Psoas muscle (tissue), 8 donors: ENCODE data around the gene APOC3. TPM values are rescaled to one million over a fixed set of nuclear protein-coding genes. Genes with fewer than 3 reads are reported as not detected.
"Not testable (repeated sequence)": the region's sequence is repeated elsewhere in the genome, so short reads cannot be mapped to it uniquely, and the experiment has no call there.

Source experiments
- ATAC-seq, 4 donors: fragments of 200-7000 bp; cut with Tn5 transposase; one replicate each; pipeline ENCODE4 v1.9.1; 2020; ENCODE audit warnings: moderate library complexity in 3 of 4, mild to moderate bottlenecking in 2 of 4
- DNase-seq, 2 donors: peaks; one replicate each; pipeline ENCODE4 v3.0.0-alpha.2; 2020
- H3K27ac ChIP-seq: fragments of 200-600 bp; one replicate; pipeline ENCODE4 v1.8.0; 2022
- H3K27me3 ChIP-seq, 3 donors: fragments of 200-600 bp in 1 of 3; one replicate each; pipeline versions ENCODE4 v1.6.1 to v1.8.0; 2013 to 2022; ENCODE audit warnings: low read length in 2 of 3, mild to moderate bottlenecking in 2 of 3, moderate library complexity in 1 of 3; ENCODE audit not compliant: insufficient read depth in 3 of 3
- H3K36me3 ChIP-seq, 2 donors: fragments of 200-600 bp in 1 of 2; one replicate each; pipeline versions ENCODE4 v1.6.1 to v1.8.0; 2013 to 2022; ENCODE audit warnings: low read depth in 1 of 2, mild to moderate bottlenecking in 1 of 2, moderate library complexity in 1 of 2; ENCODE audit not compliant: insufficient read depth in 1 of 2
- H3K4me1 ChIP-seq: fragments of 200-600 bp; one replicate; pipeline ENCODE4 v1.8.0; 2022
- H3K4me3 ChIP-seq: fragments of 200-600 bp; one replicate; pipeline ENCODE4 v1.8.0; 2022; ENCODE audit warnings: mild to moderate bottlenecking
- H3K9me3 ChIP-seq: fragments of 200-600 bp; one replicate; pipeline ENCODE4 v1.8.0; 2022
- WGBS, 3 donors: extraction: QIAGEN DNeasy Blood & Tissue Kit; methylation state at CpG; one replicate each; pipeline versions ENCODE4 v1.1.6 to v1.1.7; 2013; 5-methylcytosine and 5-hydroxymethylcytosine counted together
- intact Hi-C, 2 donors: fragments of 100-400 bp; cut with DNase I; formaldehyde crosslinking; loops; one replicate each; pipeline versions ENCODE4 v1.11.0 to v1.14.2; 2022
- polyA plus RNA-seq, 3 donors: library from polyadenylated mRNA; stranded (reverse); fragments of 200-250 nt; gene quantifications; one replicate each; pipeline ENCODE4 v1.2.3, GENCODE V29; 2013
- total RNA-seq, 4 donors: library from RNA; stranded (reverse); fragmentation: NEBNext Ultra II Directional in 2 of 4; extraction: Animal tissue kit (Norgen Biotek cat#: 25700) in 2 of 4; gene quantifications; one replicate each; pipeline versions ENCODE4 v1.2.1 to v1.2.4, GENCODE V29; 2021 to 2023
- TF ChIP-seq, protein P1 (sequence below): fragments of 200-600 bp; IDR thresholded peaks from one replicate; pipeline ENCODE4 v1.8.0; 2022; ENCODE audit warnings: antibody characterized with exemption
- donor health status: healthy with polysubstance abuse.
- donor health status: DM: no; HTN: no; CAD: no; lungs with moderate emphysema.
- donor health status: Bipolar disorder and iron deficiency.
- donor health status: healthy.
- donor health status: DM: yes; HTN: yes; CAD: no.
- donor health status: DM: no; HTN: no; CAD: no.
- donor health status: DM: no; HTN: no; CAD: no.
- donor health status: DM: yes; HTN: yes; CAD: no.

The APOC3 gene
- total and polyA plus RNA-seq, 7 donors = 0.26 to 2.2 (median 0.46) TPM; not detected in 4

GRCh38 chr11:116833816-116834534 is 4.3 kb downstream of the APOC3 start:
- 88 to 94% (median 93%) methylated on average over 14 of the region's 14 CpGs for WGBS, 3 donors
- intact Hi-C loops = no loop called here
- ATAC-seq (no peak), DNase-seq (no peak)
- H3K9me3 ChIP-seq = no peaks in the 10 kb centered on the region
- no peaks in the 10 kb centered on the region for H3K27me3 ChIP-seq
- peaks cover 9% of the 10 kb centered on the region for H3K4me1 ChIP-seq
- H3K27ac ChIP-seq = no peak overlapping the region
- H3K4me3 ChIP-seq = no peak overlapping the region
- no peaks in the 10 kb centered on the region for H3K36me3 ChIP-seq
- TF ChIP-seq, protein P1, sequence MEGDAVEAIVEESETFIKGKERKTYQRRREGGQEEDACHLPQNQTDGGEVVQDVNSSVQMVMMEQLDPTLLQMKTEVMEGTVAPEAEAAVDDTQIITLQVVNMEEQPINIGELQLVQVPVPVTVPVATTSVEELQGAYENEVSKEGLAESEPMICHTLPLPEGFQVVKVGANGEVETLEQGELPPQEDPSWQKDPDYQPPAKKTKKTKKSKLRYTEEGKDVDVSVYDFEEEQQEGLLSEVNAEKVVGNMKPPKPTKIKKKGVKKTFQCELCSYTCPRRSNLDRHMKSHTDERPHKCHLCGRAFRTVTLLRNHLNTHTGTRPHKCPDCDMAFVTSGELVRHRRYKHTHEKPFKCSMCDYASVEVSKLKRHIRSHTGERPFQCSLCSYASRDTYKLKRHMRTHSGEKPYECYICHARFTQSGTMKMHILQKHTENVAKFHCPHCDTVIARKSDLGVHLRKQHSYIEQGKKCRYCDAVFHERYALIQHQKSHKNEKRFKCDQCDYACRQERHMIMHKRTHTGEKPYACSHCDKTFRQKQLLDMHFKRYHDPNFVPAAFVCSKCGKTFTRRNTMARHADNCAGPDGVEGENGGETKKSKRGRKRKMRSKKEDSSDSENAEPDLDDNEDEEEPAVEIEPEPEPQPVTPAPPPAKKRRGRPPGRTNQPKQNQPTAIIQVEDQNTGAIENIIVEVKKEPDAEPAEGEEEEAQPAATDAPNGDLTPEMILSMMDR = no peak

DNA sequence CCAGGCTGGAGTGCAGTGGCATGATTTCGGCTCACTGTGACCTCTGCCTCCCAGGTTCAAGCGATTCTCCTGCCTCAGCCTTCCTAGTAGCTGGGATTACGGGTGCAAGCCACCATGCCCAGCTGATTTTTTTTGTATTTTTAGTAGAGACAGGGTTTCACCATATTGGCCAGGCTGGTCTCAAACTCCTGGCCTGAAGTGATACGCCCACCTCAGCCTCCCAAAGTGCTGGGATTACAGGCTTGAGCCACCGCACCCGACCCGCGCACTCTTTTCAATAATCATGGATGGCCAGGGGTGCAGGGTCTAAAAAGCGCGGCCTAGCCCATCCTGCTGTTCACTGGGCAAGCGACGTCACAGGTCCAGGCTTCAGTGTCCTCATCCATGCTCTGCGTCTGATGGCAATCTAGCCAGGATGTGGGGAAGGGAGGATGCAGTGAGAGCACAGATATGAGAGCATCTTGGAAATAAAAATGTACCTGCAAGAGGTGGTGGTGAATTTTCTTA is 4.9 kb downstream of the APOC3 start:
- H3K27ac ChIP-seq, H3K4me3 ChIP-seq, ATAC-seq, H3K27me3 ChIP-seq, H3K4me1 ChIP-seq, H3K36me3 ChIP-seq, H3K9me3 ChIP-seq: not testable (repeated sequence)
- peak in 1 of 2 donors; percentile 43 for DNase-seq
- intact Hi-C loops = loop anchor here (1.0 to 5.0 kb wide), 2 partner anchors 42 to 43 kb away; partner anchors contain the start of gene APOA5 (in 2 of the 2)
- 79 to 84% (median 81%) methylated on average over 13 of the region's 13 CpGs for WGBS, 3 donors

- Histone ChIP-seq H3K9me3 (no peaks in the 10 kb centered on the region), H3K4me3 (peak overlapping the region; percentile 48), H3K27me3 (no peaks in the 10 kb centered on the region), H3K36me3 (no peaks in the 10 kb centered on the region), H3K27ac (peak overlapping the region; percentile 51), H3K4me1 (peaks cover 9% of the 10 kb centered on the region)
- peak in 3 of 4 donors; percentile 14 to 36 (median 26) for ATAC-seq
- TF ChIP-seq, protein P1 = no peak
- DNase-seq = peak in 1 of 2 donors; percentile 37
- intact Hi-C loops = loop anchor here (1.0 to 5.0 kb wide), 2 partner anchors 43 to 44 kb away; partner anchors contain the start of gene APOA5 (in 2 of the 2)
- 38 to 46% (median 45%) methylated on average over 24 to 28 of the region's 28 CpGs for WGBS, 3 donors
These were observed 5.5 kb downstream of the APOC3 start for GRCh38 chr11:116835042-116835772.

GRCh38 chr11:116835791-116836631 is 6.3 kb downstream of the APOC3 start:
- peak; percentile 87 to 94 for DNase-seq
- H3K9me3 ChIP-seq = no peaks in the 10 kb centered on the region
- intact Hi-C loops = loop anchor here (1.0 to 5.0 kb wide), 2 partner anchors 44 to 45 kb away; partner anchors contain the start of gene APOA5 (in 2 of the 2)
- peak overlapping the region; percentile 48 for H3K4me3 ChIP-seq
- H3K4me1 ChIP-seq = peaks cover 9% of the 10 kb centered on the region
- H3K27me3 ChIP-seq = no peaks in the 10 kb centered on the region
- TF ChIP-seq, protein P1 = peak; percentile 60
- H3K36me3 ChIP-seq = no peaks in the 10 kb centered on the region
- ATAC-seq = peak; percentile 87 to 95 (median 88)
- WGBS, 3 donors = 12 to 16% (median 13%) methylated on average over 54 to 57 of the region's 57 CpGs
- H3K27ac ChIP-seq = peak overlapping the region; percentile 51
